NCI-H1694 treated with DMSO at 0.1 percent for 48 hours (cell line): Measurements from ENCODE around the gene REM2.
"Not testable (repeated sequence)": the region's sequence is repeated elsewhere in the genome, so short reads cannot be mapped to it uniquely, and the experiment has no call there.

Source experiments
- DNase-seq: peaks from one replicate; lab custom pipeline; 2025; lab: John Stamatoyannopoulos, UW

REM2 gene

DNA sequence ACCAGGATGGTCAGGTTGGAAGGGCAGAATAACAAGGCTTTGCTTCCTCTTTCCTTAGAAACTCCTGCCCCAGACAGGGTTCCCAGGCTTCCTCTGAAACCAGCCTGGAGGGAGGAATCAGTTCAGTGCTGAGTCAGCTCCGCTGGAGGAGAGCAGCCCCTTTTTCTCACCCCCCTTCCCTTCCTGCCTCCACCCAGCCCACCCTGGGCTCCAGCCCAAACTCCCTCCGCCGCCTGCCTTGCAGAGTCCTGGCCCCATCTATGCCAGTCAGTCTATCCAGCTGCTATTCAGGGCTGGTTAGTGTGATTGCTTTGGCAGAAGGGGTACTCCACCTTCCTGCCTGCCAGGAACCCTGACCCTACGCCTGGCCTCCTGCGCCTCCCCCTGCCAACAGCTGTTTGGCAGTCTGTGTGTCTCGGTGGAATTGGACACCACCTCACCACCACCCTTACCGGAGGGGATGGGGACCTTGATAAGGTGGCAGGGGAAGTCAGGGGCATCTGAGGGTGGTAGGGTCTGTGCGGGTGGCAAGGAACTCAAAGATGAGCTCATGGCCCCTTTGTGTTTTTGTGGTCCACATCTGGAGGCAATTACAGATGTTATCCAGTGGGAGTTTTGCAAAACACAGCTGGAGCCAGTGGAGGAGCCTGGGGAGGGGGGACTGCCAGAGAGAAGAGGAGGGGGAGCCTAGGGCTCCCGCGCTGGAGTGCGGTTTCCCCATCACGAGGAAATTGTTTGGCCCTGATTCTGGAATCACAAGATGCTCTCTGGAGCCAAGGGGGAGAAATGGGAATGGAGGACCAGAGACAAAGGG, 34.5 kb upstream of the REM2 start:
- DNase-seq = peak; percentile 22

DNA sequence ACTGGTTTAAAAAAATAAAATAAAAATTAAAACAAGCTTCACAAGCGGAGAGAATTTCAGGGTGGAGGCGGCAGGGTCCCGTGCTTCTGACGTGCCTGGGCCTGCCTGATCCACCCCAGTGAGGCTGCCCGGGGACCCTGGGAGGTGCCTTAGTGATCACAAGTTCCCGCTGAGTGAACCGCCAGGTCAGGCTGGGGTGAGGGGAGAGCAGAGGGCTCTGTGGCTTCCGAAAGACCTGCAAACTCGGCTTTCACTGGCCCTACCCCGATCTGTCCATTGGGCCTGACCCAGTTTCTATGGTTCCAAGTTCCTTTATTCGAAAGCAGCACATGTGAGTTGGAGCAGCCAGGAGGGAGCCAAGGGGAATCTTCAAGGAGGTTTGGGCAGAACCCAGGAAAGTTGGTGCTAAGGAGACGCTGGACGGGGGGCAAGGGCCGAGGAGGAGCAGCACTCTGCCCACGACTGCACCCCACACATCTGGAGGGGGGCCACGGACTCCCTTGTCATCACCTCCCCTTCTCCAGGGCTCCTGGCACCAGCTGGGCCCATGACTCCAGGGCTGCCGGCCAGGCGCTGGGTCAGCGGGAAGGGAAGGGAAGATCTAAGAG, 33.7 kb upstream of the REM2 start:
- no peak for DNase-seq

DNA sequence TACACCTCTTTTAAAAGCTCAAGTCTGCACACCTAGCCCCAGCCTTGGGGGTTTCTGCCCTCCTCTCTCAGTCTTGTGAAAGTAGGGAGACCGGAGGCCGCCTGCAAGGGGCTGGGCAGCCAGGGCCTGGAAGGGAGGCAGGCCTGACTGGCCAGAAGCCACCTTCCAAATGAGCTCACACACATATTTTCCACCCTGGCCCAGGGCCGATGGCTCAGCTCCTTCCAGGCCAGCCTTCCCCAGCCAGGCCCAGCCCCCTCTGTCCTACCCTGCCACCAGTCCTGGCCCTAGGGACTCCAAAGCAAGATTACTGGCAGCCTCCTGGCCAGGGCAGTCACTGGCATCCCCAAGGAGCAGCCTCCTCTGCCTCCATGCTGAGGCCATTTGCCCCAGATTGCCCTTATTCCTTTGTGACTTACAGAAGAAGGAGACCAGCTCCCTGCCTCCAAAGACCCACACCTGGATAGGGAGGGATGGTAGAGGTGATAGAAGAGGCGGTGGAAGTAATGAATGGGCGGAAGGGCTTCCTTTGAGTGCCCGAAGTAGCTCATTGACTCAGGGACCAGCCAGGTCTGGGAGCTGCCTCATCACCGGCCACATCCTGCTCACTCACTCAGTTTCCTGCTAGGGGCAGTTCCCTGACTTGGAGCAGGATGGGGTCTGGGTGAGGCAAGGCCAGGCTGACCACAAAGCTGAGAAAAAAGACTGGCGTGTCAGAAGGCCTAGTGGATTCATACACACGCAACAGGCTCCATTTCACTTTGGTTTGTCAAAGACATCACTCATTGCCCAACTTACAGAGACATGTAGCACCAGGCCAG, 31.9 kb upstream of the REM2 start:
- DNase-seq = no peak

DNA sequence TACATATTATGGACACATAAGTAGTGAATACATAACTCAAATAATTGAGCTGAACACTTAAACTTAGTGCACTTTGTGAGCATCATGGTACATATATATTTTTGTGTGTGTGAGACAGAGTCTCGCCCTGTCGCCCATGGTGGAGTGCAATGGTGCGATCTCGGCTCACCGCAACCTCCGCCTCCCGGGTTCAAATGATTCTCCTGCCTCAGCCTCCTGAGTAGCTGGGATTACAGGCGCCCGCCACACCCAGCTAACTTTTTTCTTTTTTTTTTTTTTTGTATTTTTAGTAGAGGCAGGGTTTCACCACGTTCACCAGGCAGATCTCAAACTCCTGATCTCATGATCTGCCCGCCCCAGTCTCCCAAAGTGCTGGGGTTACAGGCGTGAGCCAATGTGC, 30.8 kb upstream of the REM2 start:
- DNase-seq = not testable (repeated sequence)

DNA sequence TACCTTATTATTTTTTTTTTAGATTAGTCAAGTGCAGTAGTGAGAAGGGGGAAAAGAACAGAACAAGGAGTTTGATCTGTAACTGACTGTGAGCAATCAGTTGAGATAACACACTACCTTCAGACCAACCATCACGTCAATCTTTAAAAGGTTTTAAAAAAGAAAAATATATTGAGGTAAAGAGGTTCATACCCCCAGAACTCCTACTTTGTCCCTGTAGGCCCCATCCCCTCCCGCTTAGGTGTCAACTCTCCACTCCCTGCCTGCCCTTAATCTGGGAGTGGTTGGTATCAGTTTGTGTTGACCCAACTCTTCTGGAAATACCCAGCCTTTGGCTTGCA, 30.5 kb upstream of the REM2 start:
- DNase-seq = no peak

DNA sequence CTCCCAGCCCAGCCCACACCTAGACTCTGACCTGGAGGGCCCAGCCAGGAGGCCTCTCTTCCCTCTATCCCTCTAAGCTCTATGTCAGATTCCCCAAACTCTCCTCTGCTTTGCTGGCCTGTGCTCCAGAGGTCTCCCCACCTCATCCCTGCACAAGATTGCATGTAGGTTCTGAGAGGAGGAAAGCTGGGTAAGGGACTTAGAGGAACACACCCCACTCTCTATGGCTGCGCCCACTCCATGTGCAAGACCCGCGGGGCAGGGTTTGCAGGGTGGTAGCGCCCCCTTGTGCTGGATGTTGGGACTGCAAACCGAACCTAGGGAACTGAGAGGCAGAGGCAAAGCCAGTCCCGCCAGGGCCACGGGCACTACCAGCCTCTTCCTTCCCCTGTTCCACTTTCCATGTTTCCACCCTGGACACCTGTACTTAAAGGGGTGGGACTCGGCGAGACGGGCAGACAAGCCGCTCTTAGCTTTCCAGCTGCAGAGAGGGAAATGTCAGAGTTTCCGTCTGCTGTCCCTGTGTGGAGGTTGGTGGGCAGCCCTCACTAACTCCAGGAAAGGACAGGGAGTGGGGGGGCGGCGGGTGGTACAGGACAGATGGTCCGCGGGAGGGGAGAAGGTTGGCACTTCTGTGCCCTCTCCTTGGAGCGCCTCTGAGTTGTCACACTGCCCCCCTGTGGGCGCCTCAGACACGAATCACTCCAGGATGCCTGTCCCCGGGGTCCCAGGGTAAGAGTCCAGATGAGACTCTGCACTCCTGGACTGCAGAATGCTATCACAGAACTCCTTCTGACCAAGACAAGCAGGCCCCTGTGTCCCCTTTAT, 29.9 kb upstream of the REM2 start:
- DNase-seq = peak; percentile 80

DNA sequence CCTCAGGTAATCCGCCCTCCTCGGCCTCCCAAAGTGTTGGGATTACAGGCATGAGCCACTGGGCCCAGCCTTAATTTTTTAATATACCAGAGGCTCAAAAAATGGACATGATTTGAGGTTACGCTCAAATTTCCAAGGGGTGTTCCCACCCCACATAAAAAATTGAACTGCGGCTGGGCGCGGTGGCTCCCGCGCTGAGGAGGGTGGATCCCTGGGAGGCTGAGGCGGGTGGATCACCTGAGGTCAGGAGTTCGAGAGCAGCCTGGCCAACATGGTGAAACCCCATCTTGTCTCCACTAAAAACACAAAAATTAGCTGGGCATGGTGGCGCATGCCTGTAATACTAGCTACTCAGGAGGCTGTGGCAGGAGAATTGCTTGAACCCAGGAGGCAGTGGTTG, 28.7 kb upstream of the REM2 start:
- not testable (repeated sequence) for DNase-seq

DNA sequence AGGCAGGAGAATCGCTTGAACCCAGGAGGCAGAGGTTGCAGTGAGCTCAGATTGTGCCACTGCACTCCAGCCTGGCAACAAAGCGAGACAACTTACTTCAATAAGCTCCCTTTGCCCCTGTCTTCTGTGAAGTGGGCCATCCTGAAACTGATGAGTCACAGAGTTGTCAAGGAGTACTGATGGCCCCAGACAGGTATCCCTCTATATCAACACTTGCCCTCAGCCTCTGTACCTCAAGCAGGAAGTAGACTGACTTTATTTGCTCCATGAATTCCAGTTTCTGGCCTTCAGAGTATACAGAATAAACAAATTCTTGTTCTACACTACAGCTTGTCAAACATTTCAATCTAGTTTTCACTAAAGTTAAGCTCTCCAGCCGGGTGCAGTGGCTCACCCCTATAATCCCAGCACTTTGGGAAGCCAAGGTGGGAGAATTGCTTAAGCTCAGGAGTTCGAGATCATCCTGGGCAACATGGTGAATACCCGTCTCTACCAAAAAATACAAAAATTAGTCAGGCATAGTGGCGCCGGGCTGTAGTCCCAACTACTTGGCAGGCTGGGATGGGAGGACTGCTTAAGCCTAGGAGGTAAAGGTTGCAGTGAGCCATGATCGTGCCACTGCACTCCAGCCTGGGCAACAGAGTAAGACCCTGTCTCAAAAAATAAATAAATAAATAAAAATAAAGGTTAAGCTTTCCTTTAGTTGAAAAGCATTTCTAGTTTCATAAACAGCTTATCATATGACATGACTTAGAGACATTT, 27.9 kb upstream of the REM2 start:
- no peak for DNase-seq

DNA sequence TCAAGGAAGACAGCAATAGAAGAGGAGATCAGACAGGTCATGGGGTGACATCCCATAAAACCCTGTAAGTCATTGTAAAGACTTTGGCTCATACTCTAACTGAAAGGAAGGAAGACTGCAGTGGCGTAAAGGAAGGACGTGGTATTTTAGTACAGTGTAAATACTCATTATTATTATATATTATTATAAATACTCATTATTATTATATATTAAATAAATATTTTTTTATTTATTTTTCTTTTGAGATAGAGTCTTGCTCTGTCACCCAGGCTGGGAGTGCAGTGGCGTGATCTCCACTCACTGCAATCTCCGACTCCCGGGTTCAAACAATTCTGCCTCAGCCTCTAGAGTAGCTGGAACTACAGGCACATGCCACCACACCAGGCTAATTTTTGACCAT, 26.6 kb upstream of the REM2 start:
- no peak for DNase-seq

DNA sequence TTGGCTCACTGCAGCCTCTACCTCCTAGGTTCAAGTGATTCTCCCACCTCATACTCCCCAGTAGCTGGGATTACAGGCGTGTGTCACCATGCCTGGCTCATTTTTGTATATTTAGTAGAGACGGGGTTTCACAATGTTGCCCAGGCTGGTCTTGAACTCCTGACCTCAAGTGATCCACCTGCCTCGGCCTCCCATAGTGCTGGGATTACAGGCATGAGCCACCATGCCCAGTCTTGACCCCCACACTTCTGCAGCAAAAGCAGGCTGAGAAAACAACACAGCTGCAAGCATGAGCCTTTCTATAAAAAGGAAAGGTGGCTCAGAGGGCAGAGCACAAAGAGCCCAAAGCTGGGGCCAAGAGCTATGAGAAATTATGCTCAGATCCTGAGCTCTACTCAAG, 22.6 kb upstream of the REM2 start:
- DNase-seq = not testable (repeated sequence)

DNA sequence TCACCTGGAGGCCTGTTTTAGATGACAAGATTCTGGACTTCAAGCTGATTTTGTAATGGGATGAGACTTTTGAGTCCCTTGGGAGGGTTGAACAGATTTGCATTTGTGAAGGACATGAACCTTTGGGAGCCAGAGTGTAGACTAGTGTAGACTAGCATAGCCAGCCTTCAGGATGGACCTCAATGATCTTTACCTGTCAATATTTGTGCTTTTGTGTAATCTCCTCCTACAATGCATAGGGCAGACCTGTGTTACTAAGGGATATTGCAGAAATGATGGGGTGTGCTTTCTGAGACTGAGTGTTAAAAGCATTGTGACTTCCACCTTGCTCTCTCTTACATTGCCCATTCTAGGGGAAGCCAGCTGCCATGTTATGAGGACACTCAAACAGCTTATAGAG, 21.4 kb upstream of the REM2 start:
- no peak for DNase-seq

DNA sequence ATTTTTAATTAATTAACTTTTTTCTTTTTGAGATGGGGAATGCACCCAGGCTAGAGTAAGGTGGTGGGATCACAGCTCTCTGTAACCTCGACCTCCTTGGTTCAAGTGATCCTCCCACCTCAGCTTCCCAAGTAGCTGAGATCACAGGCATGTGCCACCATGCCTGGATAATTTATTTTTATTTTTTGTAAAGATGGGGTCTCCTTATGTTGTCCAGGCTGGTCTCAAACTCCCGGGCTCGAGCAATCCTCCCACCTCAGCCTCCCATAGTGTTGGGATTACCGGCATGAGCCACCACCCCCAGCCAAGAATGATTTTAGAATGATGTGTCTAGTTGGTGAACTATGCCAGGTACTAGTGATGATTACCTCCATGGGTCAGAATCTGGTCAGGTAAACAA, 18.0 kb upstream of the REM2 start:
- DNase-seq = no peak

DNA sequence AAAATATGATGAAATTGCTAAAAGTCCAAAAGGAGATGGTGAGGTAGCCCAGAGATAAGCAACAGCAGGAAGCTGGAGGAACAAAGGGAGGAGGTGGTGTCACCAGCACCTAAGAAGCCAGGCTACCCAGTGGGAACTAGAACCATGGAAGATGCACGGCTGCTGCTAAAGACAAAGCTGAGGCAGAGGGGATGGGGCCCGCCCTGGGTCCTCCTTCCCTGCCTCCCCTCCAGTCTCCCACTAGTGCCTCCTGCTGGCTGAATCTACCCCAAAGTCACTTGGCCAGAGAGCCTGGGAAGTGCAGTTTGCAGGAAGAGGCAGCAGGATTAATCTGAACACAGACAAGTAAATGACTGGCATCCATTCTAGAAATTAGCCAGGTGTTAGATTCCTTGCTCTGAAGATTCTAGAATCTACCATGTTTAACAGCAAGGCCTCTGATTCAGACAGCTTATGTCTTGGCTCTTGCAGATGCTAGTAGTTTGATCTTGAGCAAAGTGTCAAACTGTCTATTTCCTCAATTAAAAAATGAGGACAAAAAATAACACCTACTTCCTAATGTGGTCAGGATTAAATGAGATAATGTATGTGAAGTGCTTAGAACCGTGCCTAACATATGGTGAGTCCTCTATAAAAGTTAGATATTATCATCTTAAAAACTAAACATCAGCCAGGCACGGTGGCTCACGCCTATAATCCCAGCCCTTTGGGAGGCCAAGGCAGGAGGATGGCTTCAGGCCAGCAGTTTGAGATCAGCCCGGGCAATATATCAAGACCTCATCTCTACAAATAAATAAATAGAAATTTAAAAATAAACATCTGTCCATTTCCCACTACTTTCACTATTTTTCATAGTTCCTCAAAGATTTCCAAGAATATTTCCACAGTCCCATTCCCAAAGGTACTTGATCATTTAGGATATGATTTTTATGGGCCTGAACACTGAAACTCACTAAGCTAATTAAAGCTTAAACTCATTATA, 17.3 kb upstream of the REM2 start:
- no peak for DNase-seq

DNA sequence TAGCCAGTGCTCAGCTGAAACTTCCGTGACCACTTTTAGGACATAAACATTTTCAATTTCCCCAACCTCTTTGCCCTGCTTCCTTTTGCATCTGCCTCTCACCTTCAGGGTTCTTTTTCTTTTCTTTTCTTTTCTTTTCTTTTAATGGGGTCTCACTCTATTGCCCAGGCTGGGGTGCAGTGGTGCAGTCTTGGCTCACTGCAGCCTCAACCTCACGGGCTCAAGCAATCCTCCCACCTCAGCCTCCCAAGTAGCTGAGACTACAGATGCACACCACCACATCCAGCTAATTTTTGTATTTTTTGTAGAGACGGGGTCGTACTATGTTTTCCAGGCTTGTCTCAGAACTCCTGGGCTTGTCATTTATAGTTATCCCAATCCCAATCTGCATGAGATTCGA, 16.1 kb upstream of the REM2 start:
- no peak for DNase-seq

DNA sequence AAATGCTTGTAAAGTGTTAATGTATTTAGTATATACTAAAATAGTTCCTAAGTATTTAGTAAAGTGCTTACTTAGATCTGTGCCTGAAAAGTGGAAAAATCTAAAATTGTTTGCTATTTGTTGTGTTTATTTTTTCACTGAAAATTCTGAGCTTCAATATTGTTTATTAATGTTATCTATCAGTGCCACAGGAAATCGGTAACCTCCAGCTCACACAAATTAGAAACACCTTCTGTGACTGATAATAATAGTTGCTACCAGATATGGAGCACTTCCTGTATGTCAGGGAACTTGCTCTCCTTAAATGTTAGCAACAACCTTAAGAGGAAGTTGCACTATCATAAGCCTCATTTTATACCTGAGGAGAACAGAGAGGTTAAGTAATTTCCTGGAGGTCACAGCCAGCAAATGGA, 12.2 kb upstream of the REM2 start:
- no peak for DNase-seq

DNA sequence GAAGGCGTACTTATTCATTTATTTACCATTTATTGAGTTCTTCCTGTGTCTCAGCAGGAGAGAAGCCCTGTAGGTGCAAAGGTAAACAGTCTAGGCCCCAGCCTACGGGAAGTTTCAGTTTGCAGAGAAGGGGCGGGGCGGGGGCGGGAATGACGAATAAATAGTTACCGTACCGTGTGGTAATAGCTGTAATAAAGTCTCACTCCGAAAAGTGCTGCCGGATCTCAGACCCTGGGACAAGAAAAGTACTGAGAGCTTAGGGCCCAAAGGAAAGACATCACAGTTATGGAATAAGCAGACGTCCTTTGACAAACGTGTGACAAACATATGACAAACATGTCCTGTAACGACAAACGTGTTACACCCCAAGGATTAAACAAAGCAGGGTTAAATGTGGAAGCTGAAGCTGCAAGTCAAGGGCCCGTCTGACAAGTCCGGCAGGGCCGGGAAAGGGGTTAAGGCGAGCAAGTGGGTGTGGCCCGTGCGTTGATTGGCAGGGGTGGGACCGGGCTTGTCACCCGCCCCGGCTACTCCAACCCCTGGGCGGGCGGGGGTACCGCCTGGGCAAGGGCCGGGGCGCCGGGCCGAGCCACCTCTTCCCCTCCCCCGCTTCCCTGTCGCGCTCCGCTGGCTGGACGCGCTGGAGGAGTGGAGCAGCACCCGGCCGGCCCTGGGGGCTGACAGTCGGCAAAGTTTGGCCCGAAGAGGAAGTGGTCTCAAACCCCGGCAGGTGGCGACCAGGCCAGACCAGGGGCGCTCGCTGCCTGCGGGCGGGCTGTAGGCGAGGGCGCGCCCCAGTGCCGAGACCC, 11.6 kb upstream of the REM2 start, which contains the start of gene LRP10:
Gene LRP10 (plus strand): TSS at position 517 of the 809 bp plus-strand sequence. CDS start 564 bp downstream, outside the sequence.
- DNase-seq = peak; percentile 37

DNA sequence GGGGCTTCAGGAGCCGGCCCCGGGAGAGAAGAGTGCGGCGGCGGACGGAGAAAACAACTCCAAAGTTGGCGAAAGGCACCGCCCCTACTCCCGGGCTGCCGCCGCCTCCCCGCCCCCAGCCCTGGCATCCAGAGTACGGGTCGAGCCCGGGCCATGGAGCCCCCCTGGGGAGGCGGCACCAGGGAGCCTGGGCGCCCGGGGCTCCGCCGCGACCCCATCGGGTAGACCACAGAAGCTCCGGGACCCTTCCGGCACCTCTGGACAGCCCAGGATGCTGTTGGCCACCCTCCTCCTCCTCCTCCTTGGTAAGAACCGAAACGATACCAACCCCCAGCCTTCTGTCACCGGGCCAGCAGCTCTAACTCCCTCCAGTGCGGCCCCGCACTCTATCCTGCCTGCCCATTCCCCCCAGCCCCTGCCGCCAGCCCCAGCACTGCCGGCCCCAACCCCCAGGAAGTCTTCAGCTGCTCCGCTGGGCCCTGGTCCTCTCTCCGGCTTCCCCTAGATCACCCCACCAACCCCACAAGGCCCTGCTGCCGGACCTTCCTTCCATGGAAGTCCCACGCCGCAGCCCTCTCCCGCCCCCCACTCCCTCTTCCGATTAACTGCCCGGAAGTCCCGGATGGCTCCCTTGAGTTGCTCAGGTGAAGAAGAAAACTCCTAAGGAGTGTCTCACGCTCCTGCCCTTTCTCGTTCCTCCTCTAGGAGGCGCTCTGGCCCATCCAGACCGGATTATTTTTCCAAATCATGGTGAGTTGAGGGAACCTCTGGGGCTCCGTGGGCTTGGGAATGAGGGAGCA, 10.8 kb upstream of the REM2 start:
- peak; percentile 74 for DNase-seq

DNA sequence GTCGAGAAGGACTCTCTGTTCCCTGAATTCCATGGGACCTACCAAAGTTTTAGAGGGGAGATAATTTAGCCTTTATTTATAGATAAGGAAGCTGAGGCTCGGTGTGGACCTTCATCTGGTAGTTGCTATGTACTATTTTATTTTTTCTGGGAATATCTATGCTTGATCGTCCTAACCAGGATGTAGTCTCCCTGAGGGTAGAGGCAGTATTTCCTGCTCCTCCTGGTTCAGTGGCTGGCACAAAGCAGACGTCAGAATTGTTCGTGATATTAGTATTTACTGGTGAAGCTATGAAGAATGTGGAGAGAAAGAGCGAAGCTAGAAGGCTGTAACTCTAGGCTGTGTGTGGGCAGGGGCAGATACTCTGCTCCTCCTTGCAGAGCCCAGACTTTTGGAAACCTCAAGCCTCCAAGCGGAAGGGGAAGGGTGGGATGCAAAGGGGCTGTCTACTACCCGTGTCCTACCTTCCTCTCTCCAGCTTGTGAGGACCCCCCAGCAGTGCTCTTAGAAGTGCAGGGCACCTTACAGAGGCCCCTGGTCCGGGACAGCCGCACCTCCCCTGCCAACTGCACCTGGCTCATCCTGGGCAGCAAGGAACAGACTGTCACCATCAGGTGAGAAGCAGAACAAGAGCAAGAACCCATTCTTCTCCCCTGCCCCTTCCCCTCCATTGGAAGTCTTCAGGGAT, 10.0 kb upstream of the REM2 start:
- no peak for DNase-seq
